Peyer's patch (tissue), 4 donors: Measurements from ENCODE around the gene TMEM43. TPM values are rescaled to one million over a fixed set of nuclear protein-coding genes. Genes with fewer than 3 reads are reported as not detected.

ENCODE experiments used
- DNase-seq, 3 donors: peaks; one replicate each; pipeline ENCODE4 v3.0.0-alpha.2; 2017 to 2019
- H3K27ac ChIP-seq, 4 donors: fragments of 200-600 bp; sonication (generic); one replicate each; pipeline ENCODE4 v1.5.1; 2016 to 2019
- H3K27me3 ChIP-seq, 2 donors: fragments of 200-600 bp; sonication (generic); one replicate each; pipeline ENCODE4 v1.5.1; 2019
- H3K36me3 ChIP-seq, 3 donors: fragments of 200-600 bp; sonication (generic); one replicate each; pipeline ENCODE4 v1.5.1; 2016 to 2019
- H3K4me1 ChIP-seq, 4 donors: fragments of 200-600 bp; sonication (generic); one replicate each; pipeline ENCODE4 v1.5.1; 2016 to 2019
- H3K4me3 ChIP-seq, 4 donors: fragments of 200-600 bp; sonication (generic); 1 replicate in 3 of 4; 2 replicates in 1 of 4; pipeline ENCODE4 v1.5.1; 2016 to 2019; ENCODE audit warnings: mild to moderate bottlenecking in 1 of 4
- H3K9me3 ChIP-seq, 4 donors: fragments of 200-600 bp; sonication (generic); one replicate each; pipeline ENCODE4 v1.5.1; 2016 to 2019; ENCODE audit warnings: mild to moderate bottlenecking in 1 of 4
- POLR2A ChIP-seq, 2 donors: fragments of 450-650 bp; IDR thresholded peaks; one replicate each; pipeline ENCODE4 v1.5.1; 2017; ENCODE audit warnings: antibody characterized with exemption in 2 of 2, mild to moderate bottlenecking in 2 of 2, moderate library complexity in 2 of 2
- total RNA-seq, 4 donors: library from RNA; depleted of rRNA; stranded (reverse); fragments of >200 nt; gene quantifications; one replicate each; pipeline ENCODE4 v1.1.0, GENCODE V29; 2016
- TF ChIP-seq, protein P1 (sequence below), 6 experiments: fragments of 450-650 bp in 4 of 6; fragments of 200-600 bp in 2 of 6; sonication (generic) in 1 of 6; IDR thresholded peaks; one replicate each; pipeline ENCODE4 v1.5.1; 2017 to 2019; ENCODE audit warnings: antibody characterized with exemption in 6 of 6, mild to moderate bottlenecking in 3 of 6, moderate library complexity in 1 of 6

The TMEM43 gene
- total RNA-seq, 4 donors from 2014 or later, result 26.6 to 56.5 (median 40.3) TPM

DNA sequence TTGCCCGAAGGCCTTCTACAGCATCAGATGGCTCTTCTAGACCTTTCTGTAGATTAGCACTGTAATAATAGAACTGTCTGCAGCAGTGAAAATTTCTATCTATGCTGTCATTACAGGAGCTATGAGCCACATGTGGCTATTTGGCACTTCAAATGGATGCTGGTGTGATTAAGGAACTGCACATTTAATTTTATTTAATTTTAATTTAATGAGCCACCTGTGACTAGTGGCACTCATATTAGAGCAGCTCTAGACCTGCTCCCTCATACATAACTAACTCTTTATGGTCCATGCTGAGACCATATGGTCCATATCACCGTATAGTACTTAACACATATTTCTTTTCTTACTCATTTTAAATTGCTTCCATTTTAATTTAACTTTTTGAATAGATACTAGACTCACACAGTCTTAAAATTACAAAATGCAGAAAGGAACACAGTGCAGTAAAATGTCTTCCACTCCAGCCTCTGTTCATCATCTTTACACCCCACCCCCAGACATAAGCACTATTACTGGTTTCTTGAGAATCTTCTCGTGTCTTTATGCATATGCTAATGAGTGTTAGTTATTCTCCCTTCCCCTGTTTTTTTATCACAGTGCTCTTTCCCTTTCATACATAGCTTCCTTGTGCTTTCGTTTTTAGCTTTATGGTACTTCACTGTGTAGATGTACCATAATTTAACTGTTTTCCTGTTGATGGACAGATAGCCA is 63.3 kb downstream of the TMEM43 start:
- Histone ChIP-seq H3K27ac (no peak overlapping the region), H3K36me3 (peaks cover 0 to 48% (median 0%) of the 10 kb centered on the region in 3 donors), H3K4me1 (no peaks in the 10 kb centered on the region), H3K9me3 (no peaks in the 10 kb centered on the region), H3K4me3 (no peak overlapping the region), H3K27me3 (no peaks in the 10 kb centered on the region)
- DNase-seq, result no peak
- TF ChIP-seq, protein P1, sequence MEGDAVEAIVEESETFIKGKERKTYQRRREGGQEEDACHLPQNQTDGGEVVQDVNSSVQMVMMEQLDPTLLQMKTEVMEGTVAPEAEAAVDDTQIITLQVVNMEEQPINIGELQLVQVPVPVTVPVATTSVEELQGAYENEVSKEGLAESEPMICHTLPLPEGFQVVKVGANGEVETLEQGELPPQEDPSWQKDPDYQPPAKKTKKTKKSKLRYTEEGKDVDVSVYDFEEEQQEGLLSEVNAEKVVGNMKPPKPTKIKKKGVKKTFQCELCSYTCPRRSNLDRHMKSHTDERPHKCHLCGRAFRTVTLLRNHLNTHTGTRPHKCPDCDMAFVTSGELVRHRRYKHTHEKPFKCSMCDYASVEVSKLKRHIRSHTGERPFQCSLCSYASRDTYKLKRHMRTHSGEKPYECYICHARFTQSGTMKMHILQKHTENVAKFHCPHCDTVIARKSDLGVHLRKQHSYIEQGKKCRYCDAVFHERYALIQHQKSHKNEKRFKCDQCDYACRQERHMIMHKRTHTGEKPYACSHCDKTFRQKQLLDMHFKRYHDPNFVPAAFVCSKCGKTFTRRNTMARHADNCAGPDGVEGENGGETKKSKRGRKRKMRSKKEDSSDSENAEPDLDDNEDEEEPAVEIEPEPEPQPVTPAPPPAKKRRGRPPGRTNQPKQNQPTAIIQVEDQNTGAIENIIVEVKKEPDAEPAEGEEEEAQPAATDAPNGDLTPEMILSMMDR (IDR thresholded peaks at IDR 0.05), result no peak
- no peak for TF ChIP-seq POLR2A (IDR thresholded peaks at IDR 0.05)

Other genes starting within 250 kb of the TMEM43 start
- gene WNT7A, start 245.0 kb upstream of the TMEM43 start, total RNA-seq, result not detected
- 10 to 100 TPM; 10.7 to 15.7 (median 11.6) TPM for gene CHCHD4, start 182 bp upstream of the TMEM43 start, total RNA-seq
- gene XPC, start 53.5 kb downstream of the TMEM43 start, total RNA-seq, result 10 to 100 TPM; 46.1 to 88.3 (median 78.6) TPM
- gene LSM3, start 53.8 kb downstream of the TMEM43 start, total RNA-seq, result 10 to 100 TPM in 1 of 4 donors, 1 to 10 TPM in 3; 4.6 to 10.7 (median 7.0) TPM